ENCODE measurements around the gene PRPSAP2.

GRCh38 chr17:18947866-18948265 is 89.9 kb downstream of the PRPSAP2 start:
- TF ChIP-seq EZH2 (IDR thresholded peaks at IDR 0.05): no peak
- no peak for TF ChIP-seq CTCF (IDR thresholded peaks at IDR 0.05)
- TF ChIP-seq EZH2phosphoT487 (IDR thresholded peaks at IDR 0.05): no peak

Measured in neural progenitor cell (in vitro differentiated cells).